ENCODE results near the gene TAGAP.

TAGAP gene, protein sequence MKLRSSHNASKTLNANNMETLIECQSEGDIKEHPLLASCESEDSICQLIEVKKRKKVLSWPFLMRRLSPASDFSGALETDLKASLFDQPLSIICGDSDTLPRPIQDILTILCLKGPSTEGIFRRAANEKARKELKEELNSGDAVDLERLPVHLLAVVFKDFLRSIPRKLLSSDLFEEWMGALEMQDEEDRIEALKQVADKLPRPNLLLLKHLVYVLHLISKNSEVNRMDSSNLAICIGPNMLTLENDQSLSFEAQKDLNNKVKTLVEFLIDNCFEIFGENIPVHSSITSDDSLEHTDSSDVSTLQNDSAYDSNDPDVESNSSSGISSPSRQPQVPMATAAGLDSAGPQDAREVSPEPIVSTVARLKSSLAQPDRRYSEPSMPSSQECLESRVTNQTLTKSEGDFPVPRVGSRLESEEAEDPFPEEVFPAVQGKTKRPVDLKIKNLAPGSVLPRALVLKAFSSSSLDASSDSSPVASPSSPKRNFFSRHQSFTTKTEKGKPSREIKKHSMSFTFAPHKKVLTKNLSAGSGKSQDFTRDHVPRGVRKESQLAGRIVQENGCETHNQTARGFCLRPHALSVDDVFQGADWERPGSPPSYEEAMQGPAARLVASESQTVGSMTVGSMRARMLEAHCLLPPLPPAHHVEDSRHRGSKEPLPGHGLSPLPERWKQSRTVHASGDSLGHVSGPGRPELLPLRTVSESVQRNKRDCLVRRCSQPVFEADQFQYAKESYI

DNA sequence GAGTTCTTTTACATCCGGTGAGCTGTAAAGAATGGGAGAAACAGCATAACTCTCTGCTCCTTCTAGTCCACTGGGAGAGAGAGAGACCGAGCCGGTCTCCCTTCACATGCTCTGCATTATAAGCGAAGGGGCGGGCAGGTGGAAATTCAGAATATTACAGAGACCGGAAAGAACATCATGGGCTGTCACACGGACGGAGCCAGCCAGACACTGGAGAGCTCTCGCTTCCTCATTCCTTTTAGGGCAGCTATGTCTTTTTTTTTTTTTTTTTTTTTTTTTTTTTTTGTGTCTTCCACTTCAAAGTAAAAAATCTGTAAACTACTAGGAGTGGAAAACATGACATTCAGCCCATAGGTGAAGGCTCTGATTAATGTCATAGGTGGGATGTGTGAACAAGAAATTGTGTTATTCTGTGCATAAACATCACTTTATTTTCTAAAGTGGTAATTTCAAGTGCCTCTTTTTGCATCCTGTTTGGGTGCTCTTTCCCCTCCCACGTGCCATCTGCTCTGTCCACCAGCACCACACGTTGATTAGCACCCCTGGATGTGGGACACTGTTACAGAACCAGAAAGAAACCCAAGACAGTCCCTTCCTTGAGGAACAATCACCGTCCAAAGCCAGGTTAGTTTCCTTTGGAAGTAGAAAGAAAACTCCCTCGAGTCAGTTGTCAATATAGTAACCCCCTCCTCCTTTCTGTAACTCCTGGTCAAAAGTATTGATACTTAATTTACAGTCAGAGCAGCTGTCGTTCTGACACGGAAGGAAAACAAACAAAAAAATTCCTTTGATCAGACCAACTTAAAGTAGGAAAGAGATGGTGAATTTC lies at the start of gene TAGAP:
TSS of gene TAGAP (minus strand) at position 93 of the 829 bp plus-strand sequence. CDS start 845 bp downstream, outside the sequence.
- TF ChIP-seq CTCF (IDR thresholded peaks at IDR 0.05; ENCODE audit: extremely low read depth, insufficient read depth, missing control alignments): no peak
- DNase-seq (ENCODE audit: low spot score): peak; percentile 80
- in situ Hi-C loops (cut with MboI; ENCODE audit: low pct_unique_long_range_greater_than_20kb, low sequenced_read_pairs, unreplicated experiment): loop anchor here (10.0 kb wide), 1 partner anchor 60 kb away; no protein-coding TSS in a partner anchor

- in situ Hi-C loops (cut with MboI; ENCODE audit: low pct_unique_long_range_greater_than_20kb, low sequenced_read_pairs, unreplicated experiment): no loop called here
- DNase-seq (ENCODE audit: low spot score): no peak
- TF ChIP-seq CTCF (IDR thresholded peaks at IDR 0.05; ENCODE audit: extremely low read depth, insufficient read depth, missing control alignments): no peak
Measured at GRCh38 chr6:159093609-159094443, 49.0 kb upstream of the TAGAP start.

- in situ Hi-C loops (cut with MboI; ENCODE audit: low pct_unique_long_range_greater_than_20kb, low sequenced_read_pairs, unreplicated experiment): no loop called here
Measured at GRCh38 chr6:159092631-159093030, 47.8 kb upstream of the TAGAP start.

GRCh38 chr6:159090530-159091480 lies 46.0 kb upstream of the TAGAP start:
- no peak for TF ChIP-seq CTCF (IDR thresholded peaks at IDR 0.05; ENCODE audit: extremely low read depth, insufficient read depth, missing control alignments)
- no peak for DNase-seq (ENCODE audit: low spot score)
- in situ Hi-C loops (cut with MboI; ENCODE audit: low pct_unique_long_range_greater_than_20kb, low sequenced_read_pairs, unreplicated experiment): no loop called here

More at GRCh38 chr6:159092631-159093030, 47.8 kb upstream of the TAGAP start:
- no peak for TF ChIP-seq CTCF (IDR thresholded peaks at IDR 0.05; ENCODE audit: extremely low read depth, insufficient read depth, missing control alignments)
- DNase-seq (ENCODE audit: low spot score): no peak

- no peak for DNase-seq (ENCODE audit: low spot score)
- TF ChIP-seq CTCF (IDR thresholded peaks at IDR 0.05; ENCODE audit: extremely low read depth, insufficient read depth, missing control alignments): no peak
- in situ Hi-C loops (cut with MboI; ENCODE audit: low pct_unique_long_range_greater_than_20kb, low sequenced_read_pairs, unreplicated experiment): no loop called here
Measured at GRCh38 chr6:159089909-159090308, 45.1 kb upstream of the TAGAP start.
